Umbilical cord (tissue), 2 donors: ENCODE results near the gene CASKIN1. TPM values are rescaled to one million over a fixed set of nuclear protein-coding genes. Genes with fewer than 3 reads are reported as not detected.

ENCODE experiments used
- DNase-seq: peaks from one replicate; pipeline ENCODE4 v3.0.0-alpha.2; 2015; ENCODE audit warnings: low spot score
- total RNA-seq: library from RNA; depleted of rRNA; stranded (reverse); fragments of >200 nt; gene quantifications from one replicate; pipeline ENCODE4 v1.2.3, GENCODE V29; 2014; ENCODE audit warnings: low replicate concordance; ENCODE audit not compliant: insufficient read depth

CASKIN1 gene
- total RNA-seq, 1 donor from 2014 or later = not detected

- no peak for DNase-seq
Observed at GRCh38 chr16:2178321-2179106, 17.9 kb downstream of the CASKIN1 start.

- DNase-seq = no peak
Observed at GRCh38 chr16:2177561-2177960, 18.8 kb downstream of the CASKIN1 start.

GRCh38 chr16:2177101-2177500 is 19.3 kb downstream of the CASKIN1 start:
- no peak for DNase-seq

GRCh38 chr16:2176047-2176446 is 20.4 kb downstream of the CASKIN1 start:
- no peak for DNase-seq

GRCh38 chr16:2175454-2175853 is 21.0 kb downstream of the CASKIN1 start:
- DNase-seq = no peak

GRCh38 chr16:2174396-2175131 is 21.8 kb downstream of the CASKIN1 start:
- no peak for DNase-seq

GRCh38 chr16:2173916-2174315 is 22.5 kb downstream of the CASKIN1 start:
- DNase-seq = no peak

- DNase-seq = no peak
Observed at GRCh38 chr16:2173366-2173765, 23.0 kb downstream of the CASKIN1 start.

- no peak for DNase-seq
Observed at GRCh38 chr16:2172688-2173335, 23.6 kb downstream of the CASKIN1 start.

GRCh38 chr16:2171601-2172178 is 24.7 kb downstream of the CASKIN1 start:
- no peak for DNase-seq

- no peak for DNase-seq
Observed at GRCh38 chr16:2170587-2171435, 25.6 kb downstream of the CASKIN1 start.

- DNase-seq = no peak
Observed at GRCh38 chr16:2170080-2170479, 26.3 kb downstream of the CASKIN1 start.

GRCh38 chr16:2167068-2167638 is 29.3 kb downstream of the CASKIN1 start:
- no peak for DNase-seq

GRCh38 chr16:2166263-2167067 is 29.9 kb downstream of the CASKIN1 start:
- no peak for DNase-seq

GRCh38 chr16:2165861-2166260 is 30.5 kb downstream of the CASKIN1 start:
- no peak for DNase-seq

- peak; percentile 57 for DNase-seq
Observed at GRCh38 chr16:2163211-2163881, 33.1 kb downstream of the CASKIN1 start.

- DNase-seq = no peak
Observed at GRCh38 chr16:2162676-2163118, 33.7 kb downstream of the CASKIN1 start.

GRCh38 chr16:2161911-2162310 is 34.5 kb downstream of the CASKIN1 start:
- no peak for DNase-seq

GRCh38 chr16:2160915-2161551 is 35.4 kb downstream of the CASKIN1 start:
- DNase-seq = no peak
